ENCODE data around the gene LRFN4.

The LRFN4 gene

DNA sequence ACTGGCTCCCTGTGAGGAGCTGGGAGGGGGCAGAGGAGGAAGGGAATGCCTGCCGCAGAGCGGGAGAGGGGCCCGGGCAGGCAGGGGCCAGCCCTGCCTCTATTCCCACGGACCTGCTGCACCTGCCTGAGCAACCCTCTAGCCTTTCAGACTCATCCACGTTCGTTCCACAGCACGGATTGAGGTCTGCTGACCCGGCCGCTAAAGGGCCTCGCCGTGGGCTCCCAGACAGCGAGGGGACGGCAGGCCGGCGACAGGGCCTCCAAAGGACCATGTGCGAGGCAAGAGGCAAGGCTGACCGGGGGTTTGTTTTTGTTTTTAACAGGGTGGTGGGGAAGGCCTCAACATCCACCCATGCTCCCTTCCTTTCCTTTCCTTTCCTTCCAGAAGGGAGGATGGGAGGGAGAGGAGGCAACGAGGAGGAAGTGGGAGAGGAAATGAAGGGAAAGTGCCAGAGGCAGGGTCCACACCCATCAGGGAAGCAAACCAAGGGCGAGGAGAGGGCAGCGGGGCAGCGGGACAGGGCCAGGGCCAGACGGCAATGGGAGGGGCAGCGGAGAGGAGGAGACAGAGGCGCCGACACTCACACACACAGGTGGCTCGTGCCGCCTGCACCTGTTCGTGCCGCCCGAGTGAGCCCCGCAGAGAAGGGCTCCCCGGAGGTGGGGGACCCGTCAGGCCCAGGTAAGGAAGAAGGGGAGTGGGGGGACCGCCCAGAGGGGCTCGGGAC, 7.5 kb downstream of the LRFN4 start:
- DNase-seq (ENCODE audit: low read depth, low spot score), result no peak
- Histone ChIP-seq H3K4me3 (ENCODE audit: insufficient read length, low read depth) (no peak overlapping the region), H3K36me3 (ENCODE audit: insufficient read depth, insufficient read length, low read length) (peaks cover 46% of the 10 kb centered on the region), H3K9me3 (ENCODE audit: insufficient read depth, low read length) (no peaks in the 10 kb centered on the region), H3K27me3 (ENCODE audit: insufficient read depth, insufficient read length) (no peaks in the 10 kb centered on the region), H3K4me1 (ENCODE audit: insufficient read depth, insufficient read length) (peaks cover 24% of the 10 kb centered on the region), H3K9ac (ENCODE audit: insufficient read length, low read depth) (no peak overlapping the region)
- no peak for TF ChIP-seq SUZ12 (IDR thresholded peaks at IDR 0.05; ENCODE audit: extremely low read depth, insufficient read depth, insufficient read length)
- no peak for TF ChIP-seq YY1 (IDR thresholded peaks at IDR 0.05; ENCODE audit: insufficient read depth, insufficient read length)
- TF ChIP-seq ZNF274 (IDR thresholded peaks at IDR 0.05; ENCODE audit: low read depth, low read length), result no peak

DNA sequence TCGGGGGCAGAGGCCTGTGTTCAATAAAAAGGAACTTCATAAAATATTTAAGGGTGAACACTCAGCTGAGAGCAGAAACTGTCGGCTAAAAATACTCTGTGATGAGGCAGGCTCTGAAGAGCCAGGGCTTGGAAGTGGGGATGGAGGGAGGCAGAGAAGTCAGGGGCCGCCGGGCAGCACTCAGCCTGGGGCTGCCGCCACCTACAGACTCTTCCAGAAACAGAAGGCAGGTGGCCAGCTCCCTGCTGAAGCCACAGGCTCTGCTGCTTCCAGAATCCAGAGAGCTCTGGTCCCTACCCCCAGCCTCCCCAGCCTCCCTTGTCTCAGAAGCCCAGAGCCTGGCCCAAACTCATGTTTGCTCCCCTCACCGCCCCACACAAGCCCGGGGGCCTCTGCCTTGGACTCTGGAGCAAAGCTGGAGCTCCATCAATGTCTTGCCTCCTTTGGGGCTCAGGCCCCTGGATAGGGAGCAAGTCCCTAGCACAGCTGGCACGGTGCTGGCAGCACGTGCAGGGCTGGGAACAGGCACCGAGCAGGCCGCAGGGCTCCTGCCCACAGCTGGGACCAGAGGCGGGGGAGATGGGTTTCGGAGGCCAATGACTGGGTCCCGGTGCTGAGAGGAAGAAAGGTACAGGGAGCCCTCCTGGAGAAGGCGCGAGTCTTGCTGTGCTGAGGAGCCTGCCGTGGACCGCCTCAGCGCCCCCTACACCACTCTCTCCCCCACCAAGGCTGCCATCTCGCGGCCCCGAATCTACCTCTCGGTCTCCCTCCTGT, 8.2 kb downstream of the LRFN4 start:
- Histone ChIP-seq H3K27me3 (ENCODE audit: insufficient read depth, insufficient read length) (no peaks in the 10 kb centered on the region), H3K9me3 (ENCODE audit: insufficient read depth, low read length) (no peaks in the 10 kb centered on the region), H3K4me1 (ENCODE audit: insufficient read depth, insufficient read length) (peaks cover 21% of the 10 kb centered on the region), H3K9ac (ENCODE audit: insufficient read length, low read depth) (peak overlapping the region; percentile 34), H3K4me3 (ENCODE audit: insufficient read length, low read depth) (no peak overlapping the region), H3K36me3 (ENCODE audit: insufficient read depth, insufficient read length, low read length) (peaks cover 42% of the 10 kb centered on the region)
- DNase-seq (ENCODE audit: low read depth, low spot score), result no peak
- TF ChIP-seq ZNF274 (IDR thresholded peaks at IDR 0.05; ENCODE audit: low read depth, low read length) (no peak), SUZ12 (IDR thresholded peaks at IDR 0.05; ENCODE audit: extremely low read depth, insufficient read depth, insufficient read length) (no peak), YY1 (IDR thresholded peaks at IDR 0.05; ENCODE audit: insufficient read depth, insufficient read length) (no peak)

DNA sequence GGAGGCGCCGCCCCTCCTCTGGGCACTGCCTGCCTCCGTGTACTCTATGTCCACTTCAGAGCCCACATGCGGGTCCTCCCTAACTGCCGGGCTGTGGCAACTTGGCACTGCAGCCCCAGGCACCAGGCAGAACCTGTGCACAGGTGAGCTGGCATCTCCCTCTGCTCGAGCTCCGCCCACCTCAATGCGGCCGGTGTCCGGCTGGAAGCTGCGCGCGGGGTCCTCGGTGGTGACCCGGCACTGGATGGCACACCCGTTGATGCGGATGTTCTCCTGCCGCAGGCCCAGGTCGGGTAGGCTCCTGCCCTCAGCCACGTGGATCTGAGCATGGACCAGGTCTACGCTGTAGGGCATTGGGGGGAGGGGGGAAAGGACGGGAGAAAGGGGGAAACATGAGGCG, 9.1 kb downstream of the LRFN4 start:
- no peak for DNase-seq (ENCODE audit: low read depth, low spot score)
- no peaks in the 10 kb centered on the region for H3K9me3 ChIP-seq (ENCODE audit: insufficient read depth, low read length)
- no peaks in the 10 kb centered on the region for H3K27me3 ChIP-seq (ENCODE audit: insufficient read depth, insufficient read length)
- no peak overlapping the region for H3K4me3 ChIP-seq (ENCODE audit: insufficient read length, low read depth)
- H3K4me1 ChIP-seq (ENCODE audit: insufficient read depth, insufficient read length), result peaks cover 18% of the 10 kb centered on the region
- TF ChIP-seq SUZ12 (IDR thresholded peaks at IDR 0.05; ENCODE audit: extremely low read depth, insufficient read depth, insufficient read length) (no peak), ZNF274 (IDR thresholded peaks at IDR 0.05; ENCODE audit: low read depth, low read length) (no peak)
- H3K36me3 ChIP-seq (ENCODE audit: insufficient read depth, insufficient read length, low read length), result peaks cover 42% of the 10 kb centered on the region
- no peak overlapping the region for H3K9ac ChIP-seq (ENCODE audit: insufficient read length, low read depth)

DNA sequence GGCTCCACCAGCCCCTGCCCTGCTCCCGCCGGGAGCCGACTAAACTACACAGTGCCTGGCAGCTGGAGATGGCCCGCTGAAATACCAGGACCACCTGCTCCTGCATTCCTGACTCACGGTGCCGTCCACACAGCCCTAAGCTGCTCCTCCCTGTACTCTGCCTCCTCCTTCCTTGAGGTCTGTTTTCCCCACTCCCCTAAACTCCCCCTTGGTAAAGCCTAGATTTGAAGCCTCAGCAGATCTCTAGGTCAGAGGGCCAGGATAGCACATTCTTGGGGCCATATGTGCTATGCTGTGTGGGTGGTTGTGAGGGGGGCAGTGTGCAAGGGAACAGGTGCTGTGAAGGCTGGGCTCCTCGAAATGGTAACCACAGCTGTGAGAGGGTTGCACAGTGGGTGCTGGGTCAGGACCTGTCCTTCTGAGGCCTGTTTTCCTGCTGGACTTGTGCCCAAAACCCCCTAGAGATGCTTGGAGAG, 9.7 kb downstream of the LRFN4 start:
- H3K4me1 ChIP-seq (ENCODE audit: insufficient read depth, insufficient read length), result peaks cover 18% of the 10 kb centered on the region
- no peak for DNase-seq (ENCODE audit: low read depth, low spot score)
- H3K9me3 ChIP-seq (ENCODE audit: insufficient read depth, low read length), result no peaks in the 10 kb centered on the region
- no peaks in the 10 kb centered on the region for H3K27me3 ChIP-seq (ENCODE audit: insufficient read depth, insufficient read length)
- peaks cover 44% of the 10 kb centered on the region for H3K36me3 ChIP-seq (ENCODE audit: insufficient read depth, insufficient read length, low read length)
- peak overlapping the region; percentile 46 for H3K9ac ChIP-seq (ENCODE audit: insufficient read length, low read depth)
- no peak for TF ChIP-seq ZNF274 (IDR thresholded peaks at IDR 0.05; ENCODE audit: low read depth, low read length)
- TF ChIP-seq YY1 (IDR thresholded peaks at IDR 0.05; ENCODE audit: insufficient read depth, insufficient read length), result no peak
- TF ChIP-seq SUZ12 (IDR thresholded peaks at IDR 0.05; ENCODE audit: extremely low read depth, insufficient read depth, insufficient read length), result no peak
- no peak overlapping the region for H3K4me3 ChIP-seq (ENCODE audit: insufficient read length, low read depth)

DNA sequence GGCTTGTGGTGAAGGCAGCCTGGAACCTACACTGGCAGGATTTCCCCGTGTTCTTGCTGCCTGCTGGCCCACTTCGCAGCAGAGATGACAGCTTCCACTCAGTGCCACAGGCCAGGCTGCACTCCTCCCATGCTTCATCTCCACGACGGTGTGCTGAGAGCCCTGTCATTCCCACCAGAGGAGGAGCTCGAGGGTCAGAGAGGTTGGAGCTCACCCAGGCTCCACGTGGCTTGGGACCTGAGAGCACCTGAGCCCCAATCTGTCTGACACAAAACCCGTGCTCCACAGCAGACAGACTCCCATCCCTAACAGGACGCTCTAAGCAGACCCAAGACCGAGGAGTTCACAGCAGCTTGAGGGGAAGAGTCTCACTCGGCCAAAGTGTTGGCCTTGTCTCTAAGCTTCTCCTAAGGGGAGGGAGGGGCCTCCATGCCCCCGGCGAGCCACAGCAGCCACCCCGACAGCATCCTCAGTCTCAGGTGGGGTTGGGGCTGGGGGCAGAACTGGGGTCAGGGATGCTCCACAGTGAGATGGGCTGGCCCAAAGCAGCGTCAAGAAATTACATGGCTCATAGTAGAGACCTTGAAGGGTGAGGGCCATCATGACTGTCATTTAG, 10.7 kb downstream of the LRFN4 start:
- Histone ChIP-seq H3K4me3 (ENCODE audit: insufficient read length, low read depth) (no peak overlapping the region), H3K27me3 (ENCODE audit: insufficient read depth, insufficient read length) (no peaks in the 10 kb centered on the region), H3K36me3 (ENCODE audit: insufficient read depth, insufficient read length, low read length) (peaks cover 39% of the 10 kb centered on the region), H3K4me1 (ENCODE audit: insufficient read depth, insufficient read length) (peaks cover 18% of the 10 kb centered on the region), H3K9me3 (ENCODE audit: insufficient read depth, low read length) (no peaks in the 10 kb centered on the region), H3K9ac (ENCODE audit: insufficient read length, low read depth) (peak overlapping the region; percentile 45)
- no peak for DNase-seq (ENCODE audit: low read depth, low spot score)
- TF ChIP-seq YY1 (IDR thresholded peaks at IDR 0.05; ENCODE audit: insufficient read depth, insufficient read length), result no peak
- TF ChIP-seq SUZ12 (IDR thresholded peaks at IDR 0.05; ENCODE audit: extremely low read depth, insufficient read depth, insufficient read length), result no peak
- TF ChIP-seq ZNF274 (IDR thresholded peaks at IDR 0.05; ENCODE audit: low read depth, low read length), result no peak

DNA sequence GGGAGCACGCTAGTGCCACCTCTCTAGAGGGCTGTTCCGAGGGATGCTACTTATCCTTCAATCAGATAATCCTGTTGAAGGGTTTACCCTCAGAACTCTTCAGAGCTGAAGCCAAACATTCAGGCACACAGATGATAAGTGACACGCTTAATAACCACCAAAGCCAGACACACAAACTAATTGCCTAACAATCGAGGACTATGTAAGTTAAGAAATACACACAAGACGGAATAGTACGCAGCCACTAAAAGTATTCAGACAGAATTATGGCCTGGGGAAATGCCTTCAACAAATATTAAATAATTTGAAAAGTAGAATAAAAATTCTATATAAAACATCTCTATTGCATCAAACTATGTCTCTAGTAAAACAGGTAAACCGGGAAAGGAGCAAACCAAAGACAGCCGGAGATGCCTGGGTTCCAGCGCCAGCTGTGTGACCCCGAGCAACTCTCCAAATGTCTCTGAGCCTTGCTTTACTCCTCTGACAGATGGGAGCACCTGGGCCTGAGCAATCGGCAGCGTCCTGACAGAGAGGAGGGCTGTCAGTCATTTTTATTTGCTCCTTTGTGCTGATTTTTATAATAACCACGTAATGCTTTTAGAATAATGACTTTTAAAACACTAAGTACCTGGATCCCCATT, 11.3 kb downstream of the LRFN4 start:
- DNase-seq (ENCODE audit: low read depth, low spot score), result no peak
- no peaks in the 10 kb centered on the region for H3K9me3 ChIP-seq (ENCODE audit: insufficient read depth, low read length)
- peaks cover 18% of the 10 kb centered on the region for H3K4me1 ChIP-seq (ENCODE audit: insufficient read depth, insufficient read length)
- H3K9ac ChIP-seq (ENCODE audit: insufficient read length, low read depth), result no peak overlapping the region
- H3K4me3 ChIP-seq (ENCODE audit: insufficient read length, low read depth), result no peak overlapping the region
- H3K36me3 ChIP-seq (ENCODE audit: insufficient read depth, insufficient read length, low read length), result peaks cover 34% of the 10 kb centered on the region
- TF ChIP-seq SUZ12 (IDR thresholded peaks at IDR 0.05; ENCODE audit: extremely low read depth, insufficient read depth, insufficient read length) (no peak), ZNF274 (IDR thresholded peaks at IDR 0.05; ENCODE audit: low read depth, low read length) (no peak), YY1 (IDR thresholded peaks at IDR 0.05; ENCODE audit: insufficient read depth, insufficient read length) (no peak)
- H3K27me3 ChIP-seq (ENCODE audit: insufficient read depth, insufficient read length), result no peaks in the 10 kb centered on the region
